HS-5 (cell line): ENCODE data around the gene CACNG4.

Experiments used
- DNase-seq: peaks from one replicate; pipeline ENCODE4 v3.0.0-alpha.2; 2012; ENCODE audit warnings: low read depth

The CACNG4 gene

GRCh38 chr17:66985338-66986237, 21.1 kb downstream of the CACNG4 start:
- no peak for DNase-seq

GRCh38 chr17:66986659-66987058, 22.2 kb downstream of the CACNG4 start:
- DNase-seq: no peak

GRCh38 chr17:66987059-66987616, 22.6 kb downstream of the CACNG4 start:
- DNase-seq: no peak

- DNase-seq: no peak
Measured at GRCh38 chr17:66988069-66988798, 23.7 kb downstream of the CACNG4 start.

- DNase-seq: no peak
Measured at GRCh38 chr17:66989076-66989475, 24.6 kb downstream of the CACNG4 start.

GRCh38 chr17:66989579-66989978, 25.1 kb downstream of the CACNG4 start:
- DNase-seq: no peak

GRCh38 chr17:66990047-66990446, 25.5 kb downstream of the CACNG4 start:
- DNase-seq: no peak

- no peak for DNase-seq
Measured at GRCh38 chr17:66992911-66993442, 28.5 kb downstream of the CACNG4 start.

GRCh38 chr17:66994361-66994760, 29.9 kb downstream of the CACNG4 start:
- no peak for DNase-seq

GRCh38 chr17:66994930-66995535, 30.5 kb downstream of the CACNG4 start:
- no peak for DNase-seq

- no peak for DNase-seq
Measured at GRCh38 chr17:66995944-66996343, 31.4 kb downstream of the CACNG4 start.

GRCh38 chr17:66996926-66997325, 32.4 kb downstream of the CACNG4 start:
- DNase-seq: no peak

GRCh38 chr17:67003231-67003630, 38.7 kb downstream of the CACNG4 start:
- DNase-seq: no peak

- no peak for DNase-seq
Measured at GRCh38 chr17:67004181-67004580, 39.7 kb downstream of the CACNG4 start.

- no peak for DNase-seq
Measured at GRCh38 chr17:67007266-67007665, 42.8 kb downstream of the CACNG4 start.

GRCh38 chr17:67008101-67008500, 43.6 kb downstream of the CACNG4 start:
- DNase-seq: no peak

- DNase-seq: no peak
Measured at GRCh38 chr17:67011527-67012175, 47.1 kb downstream of the CACNG4 start.

- DNase-seq: no peak
Measured at GRCh38 chr17:67013891-67014290, 49.4 kb downstream of the CACNG4 start.

- DNase-seq: no peak
Measured at GRCh38 chr17:67015001-67015400, 50.5 kb downstream of the CACNG4 start.

- DNase-seq: no peak
Measured at GRCh38 chr17:67016039-67016762, 51.7 kb downstream of the CACNG4 start.

- no peak for DNase-seq
Measured at GRCh38 chr17:67017910-67018309, 53.4 kb downstream of the CACNG4 start.
